Measurements from ENCODE around the gene SKP2.

DNA sequence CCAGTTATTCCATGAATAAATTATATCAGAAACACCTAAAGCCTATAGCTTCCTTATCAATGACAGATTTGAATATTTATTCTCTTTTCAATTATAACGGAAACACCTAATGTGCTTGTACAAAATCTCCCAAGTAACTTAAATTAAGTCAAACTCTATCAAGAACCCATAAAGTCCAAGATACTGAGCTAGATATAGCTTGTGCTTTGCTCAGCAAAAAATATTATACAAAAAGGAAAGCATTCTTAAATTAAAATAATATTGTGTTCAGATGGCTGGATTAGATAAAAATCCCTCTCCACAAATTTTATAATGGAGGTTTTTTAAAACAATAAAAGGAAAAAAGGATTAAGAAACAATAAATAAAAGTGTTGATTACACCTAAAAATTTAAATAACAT lies 66.1 kb downstream of the SKP2 start:
- TF ChIP-seq POLR2A (IDR thresholded peaks at IDR 0.05; ENCODE audit: low read depth, low read length) = no peak
- TF ChIP-seq POLR2AphosphoS5 (IDR thresholded peaks at IDR 0.05; ENCODE audit: low read depth, low read length) = no peak
- no peak for TF ChIP-seq TAF1 (IDR thresholded peaks at IDR 0.05; ENCODE audit: borderline replicate concordance, low read depth, low read length)
